A549 (cell line): ENCODE measurements around the gene SYCN.

Experiments
- BHLHE40 ChIP-seq: IDR thresholded peaks from 2 replicates; pipeline ENCODE4 v1.6.1; 2012; ENCODE audit warnings: low read depth, low read length, inconsistent platforms
- CEBPB ChIP-seq, 2 experiments: fragments of >200 bp in 1 of 2; sonication (Bioruptor Twin) in 1 of 2; formaldehyde crosslinking in 1 of 2; IDR thresholded peaks; 2 replicates each; pipeline ENCODE4 v1.6.1; 2012 to 2016
- CTCF ChIP-seq: fragments of >200 bp; sonication (Bioruptor Twin); formaldehyde crosslinking; IDR thresholded peaks from 3 replicates; pipeline ENCODE4 v1.5.1; 2016
- HDAC2 ChIP-seq: fragments of 200-600 bp; sonication (generic); IDR thresholded peaks from 2 replicates; pipeline ENCODE4 v1.6.1; 2016
- JUNB ChIP-seq: fragments of >200 bp; sonication (Bioruptor Twin); formaldehyde crosslinking; IDR thresholded peaks from 2 replicates; pipeline ENCODE4 v1.6.1; 2016
- NR3C1 ChIP-seq: fragments of >200 bp; sonication (Bioruptor Twin); formaldehyde crosslinking; IDR thresholded peaks from 3 replicates; pipeline ENCODE4 v1.6.1; 2017
- POLR2A ChIP-seq: IDR thresholded peaks from 2 replicates; pipeline ENCODE4 v1.6.1; 2012; ENCODE audit warnings: mild to moderate bottlenecking, low read length
- RFX5 ChIP-seq: fragments of 450-650 bp; IDR thresholded peaks from 2 replicates; pipeline ENCODE4 v1.7.1; 2014; ENCODE audit warnings: antibody characterized with exemption, mild to moderate bottlenecking, moderate library complexity
- SMC3 ChIP-seq: fragments of >200 bp; sonication (Bioruptor Twin); formaldehyde crosslinking; IDR thresholded peaks from 3 replicates; pipeline ENCODE4 v1.6.1; 2018; ENCODE audit warnings: inconsistent platforms
- ZC3H11A ChIP-seq: fragments of 450-650 bp; IDR thresholded peaks from 2 replicates; pipeline ENCODE4 v1.6.1; 2014; ENCODE audit warnings: antibody characterized with exemption, mild to moderate bottlenecking
- ZFP36 ChIP-seq: fragments of 450-650 bp; IDR thresholded peaks from 2 replicates; pipeline ENCODE4 v1.6.1; 2014; ENCODE audit warnings: borderline replicate concordance; ENCODE audit not compliant: partially characterized antibody
- ZNF302 ChIP-seq: fragments of 250-450 bp; sonication (Bioruptor Pico); IDR thresholded peaks from 2 replicates; pipeline ENCODE4 v1.9.0; 2021; ENCODE audit warnings: inconsistent platforms, mild to moderate bottlenecking, moderate library complexity

- TF ChIP-seq CTCF (no peak), POLR2A (no peak), CEBPB (IDR thresholded peaks at IDR 0.05) (no peak), NR3C1 (no peak), RFX5 (no peak), ZFP36 (no peak), SMC3 (no peak), BHLHE40 (no peak), HDAC2 (no peak), ZC3H11A (no peak), ZNF302 (CRISPR knock-in tag) (no peak), JUNB (no peak)
These were observed 28.5 kb downstream of the SYCN start for GRCh38 chr19:39175564-39175963.
